ENCODE data around the gene CBX5. TPM values are rescaled to one million over a fixed set of nuclear protein-coding genes. Genes with fewer than 3 reads are reported as not detected.

The CBX5 gene
- total and polyA plus RNA-seq, 9 of the 15 experiments (the other 6 are each of a cell fraction or from before 2014, with no cell fraction given), result 32.6 to 102 (median 59.2) TPM

DNA sequence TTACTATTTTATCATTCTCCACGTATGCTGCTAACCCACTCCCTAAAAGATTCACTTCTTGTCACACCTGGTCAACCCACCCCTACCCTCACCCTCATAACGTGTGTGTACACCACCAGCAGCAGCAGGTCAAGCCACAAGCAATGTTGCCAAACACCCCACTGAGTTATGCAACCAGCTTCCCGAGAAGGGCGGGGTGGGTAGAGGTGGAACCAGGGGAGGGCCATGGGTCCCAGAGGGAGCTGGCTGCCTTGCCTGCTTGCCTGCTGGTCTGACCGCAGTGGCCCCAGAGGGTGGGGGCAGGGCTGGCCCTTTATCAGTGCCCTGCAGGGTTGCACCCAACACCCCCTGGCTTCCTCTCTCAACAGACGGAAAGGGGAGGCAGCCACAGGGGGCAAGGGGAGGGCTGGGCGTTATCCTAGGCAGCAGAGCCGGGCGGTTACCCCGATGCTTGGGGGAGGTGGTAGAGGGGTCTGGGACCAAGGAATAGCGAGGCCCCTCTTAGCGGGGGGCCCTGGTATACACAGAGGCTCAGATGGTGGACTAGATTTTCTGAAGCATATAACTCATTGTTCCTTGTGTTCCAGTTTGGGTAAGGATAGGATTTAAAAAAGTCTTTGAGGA lies 24.4 kb upstream of the CBX5 start (continued):
- TF ChIP-seq, protein P1, sequence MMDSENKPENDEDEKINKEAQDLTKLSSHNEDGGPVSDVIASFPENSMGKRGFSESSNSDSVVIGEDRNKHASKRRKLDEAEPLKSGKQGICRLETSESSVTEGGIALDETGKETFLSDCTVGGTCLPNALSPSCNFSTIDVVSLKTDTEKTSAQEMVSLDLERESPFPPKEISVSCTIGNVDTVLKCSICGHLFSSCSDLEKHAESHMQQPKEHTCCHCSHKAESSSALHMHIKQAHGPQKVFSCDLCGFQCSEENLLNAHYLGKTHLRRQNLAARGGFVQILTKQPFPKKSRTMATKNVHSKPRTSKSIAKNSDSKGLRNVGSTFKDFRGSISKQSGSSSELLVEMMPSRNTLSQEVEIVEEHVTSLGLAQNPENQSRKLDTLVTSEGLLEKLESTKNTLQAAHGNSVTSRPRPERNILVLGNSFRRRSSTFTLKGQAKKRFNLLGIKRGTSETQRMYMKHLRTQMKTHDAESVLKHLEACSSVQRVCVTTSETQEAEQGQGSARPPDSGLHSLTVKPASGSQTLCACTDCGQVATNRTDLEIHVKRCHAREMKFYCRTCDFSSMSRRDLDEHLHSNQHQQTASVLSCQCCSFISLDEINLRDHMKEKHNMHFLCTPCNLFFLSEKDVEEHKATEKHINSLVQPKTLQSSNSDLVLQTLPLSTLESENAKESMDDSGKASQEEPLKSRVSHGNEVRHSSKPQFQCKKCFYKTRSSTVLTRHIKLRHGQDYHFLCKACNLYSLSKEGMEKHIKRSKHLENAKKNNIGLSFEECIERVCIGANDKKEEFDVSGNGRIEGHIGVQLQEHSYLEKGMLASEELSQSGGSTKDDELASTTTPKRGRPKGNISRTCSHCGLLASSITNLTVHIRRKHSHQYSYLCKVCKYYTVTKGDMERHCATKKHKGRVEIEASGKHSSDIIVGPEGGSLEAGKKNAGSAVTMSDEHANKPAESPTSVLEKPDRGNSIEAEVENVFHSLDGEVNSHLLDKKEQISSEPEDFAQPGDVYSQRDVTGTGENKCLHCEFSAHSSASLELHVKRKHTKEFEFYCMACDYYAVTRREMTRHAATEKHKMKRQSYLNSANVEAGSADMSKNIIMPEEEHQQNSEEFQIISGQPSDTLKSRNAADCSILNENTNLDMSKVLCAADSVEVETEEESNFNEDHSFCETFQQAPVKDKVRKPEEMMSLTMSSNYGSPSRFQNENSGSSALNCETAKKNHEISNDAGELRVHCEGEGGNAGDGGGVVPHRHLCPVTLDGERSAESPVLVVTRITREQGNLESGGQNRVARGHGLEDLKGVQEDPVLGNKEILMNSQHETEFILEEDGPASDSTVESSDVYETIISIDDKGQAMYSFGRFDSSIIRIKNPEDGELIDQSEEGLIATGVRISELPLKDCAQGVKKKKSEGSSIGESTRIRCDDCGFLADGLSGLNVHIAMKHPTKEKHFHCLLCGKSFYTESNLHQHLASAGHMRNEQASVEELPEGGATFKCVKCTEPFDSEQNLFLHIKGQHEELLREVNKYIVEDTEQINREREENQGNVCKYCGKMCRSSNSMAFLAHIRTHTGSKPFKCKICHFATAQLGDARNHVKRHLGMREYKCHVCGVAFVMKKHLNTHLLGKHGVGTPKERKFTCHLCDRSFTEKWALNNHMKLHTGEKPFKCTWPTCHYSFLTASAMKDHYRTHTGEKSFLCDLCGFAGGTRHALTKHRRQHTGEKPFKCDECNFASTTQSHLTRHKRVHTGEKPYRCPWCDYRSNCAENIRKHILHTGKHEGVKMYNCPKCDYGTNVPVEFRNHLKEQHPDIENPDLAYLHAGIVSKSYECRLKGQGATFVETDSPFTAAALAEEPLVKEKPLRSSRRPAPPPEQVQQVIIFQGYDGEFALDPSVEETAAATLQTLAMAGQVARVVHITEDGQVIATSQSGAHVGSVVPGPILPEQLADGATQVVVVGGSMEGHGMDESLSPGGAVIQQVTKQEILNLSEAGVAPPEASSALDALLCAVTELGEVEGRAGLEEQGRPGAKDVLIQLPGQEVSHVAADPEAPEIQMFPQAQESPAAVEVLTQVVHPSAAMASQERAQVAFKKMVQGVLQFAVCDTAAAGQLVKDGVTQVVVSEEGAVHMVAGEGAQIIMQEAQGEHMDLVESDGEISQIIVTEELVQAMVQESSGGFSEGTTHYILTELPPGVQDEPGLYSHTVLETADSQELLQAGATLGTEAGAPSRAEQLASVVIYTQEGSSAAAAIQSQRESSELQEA (IDR thresholded peaks at IDR 0.05; ENCODE audit: low read depth), result no peak
- TF ChIP-seq TEAD4 (IDR thresholded peaks at IDR 0.05; ENCODE audit: low read length), result peak; percentile 98
- TF ChIP-seq TEAD4 (CRISPR knock-in tag; IDR thresholded peaks at IDR 0.05; ENCODE audit: borderline replicate concordance), result no peak
- no peak for TF ChIP-seq TFAM (CRISPR knock-in tag; conservative IDR thresholded peaks at IDR 0.05)
- no peak for TF ChIP-seq ZNF253 (CRISPR knock-in tag; conservative IDR thresholded peaks at IDR 0.05)
- TF ChIP-seq ILF3 (IDR thresholded peaks at IDR 0.05; ENCODE audit: borderline replicate concordance), result no peak
- no peak for TF ChIP-seq GTF2E2 (tag; IDR thresholded peaks at IDR 0.05)
- TF ChIP-seq BCOR (IDR thresholded peaks at IDR 0.05), result peak; percentile 87
- TF ChIP-seq ZNF551 (CRISPR knock-in tag; IDR thresholded peaks at IDR 0.05), result no peak
